GM20000 (cell line): ENCODE results near the gene RPL18.

Experiments
- DNase-seq: peaks from one replicate; pipeline ENCODE4 v3.0.0; 2012; ENCODE audit warnings: low spot score
- CTCF ChIP-seq: IDR thresholded peaks from 2 replicates; pipeline ENCODE4 v1.5.1; 2012; ENCODE audit warnings: mild to moderate bottlenecking, control low read depth; ENCODE audit errors: extremely low read depth, missing control alignments

RPL18 gene

GRCh38 chr19:48619692-48620585 is 961 bp upstream of the RPL18 start:
- no peak for TF ChIP-seq CTCF
- no peak for DNase-seq

- no peak for DNase-seq
- no peak for TF ChIP-seq CTCF
Measured at GRCh38 chr19:48618278-48618915, 581 bp downstream of the RPL18 start.

- no peak for DNase-seq
- no peak for TF ChIP-seq CTCF
Measured at GRCh38 chr19:48617146-48617937, 1.6 kb downstream of the RPL18 start.

- TF ChIP-seq CTCF, result no peak
- no peak for DNase-seq
Measured at GRCh38 chr19:48616491-48617056, 2.4 kb downstream of the RPL18 start.

GRCh38 chr19:48616041-48616436 is 2.9 kb downstream of the RPL18 start:
- no peak for DNase-seq
- TF ChIP-seq CTCF, result no peak

GRCh38 chr19:48615231-48616040 is 3.5 kb downstream of the RPL18 start:
- no peak for DNase-seq
- no peak for TF ChIP-seq CTCF
